Adipose tissue (tissue), 3 donors: ENCODE data around the gene PPP1R1C. TPM values are rescaled to one million over a fixed set of nuclear protein-coding genes. Genes with fewer than 3 reads are reported as not detected.

Source experiments
- H3K27ac ChIP-seq: one replicate; pipeline ENCODE4 v1.5.1; 2013; ENCODE audit warnings: low read depth, low read length
- WGBS, 3 donors: extraction: QIAGEN DNeasy Blood & Tissue Kit; methylation state at CpG; one replicate each; pipeline ENCODE4 v1.1.7; 2013; 5-methylcytosine and 5-hydroxymethylcytosine counted together
- polyA plus RNA-seq, 3 donors: library from polyadenylated mRNA; stranded (reverse); fragments of 200-250 nt; gene quantifications; one replicate each; pipeline ENCODE4 v1.2.3, GENCODE V29; 2013
- donor health status: healthy with polysubstance abuse.
- donor health status: Bipolar disorder and iron deficiency.
- donor health status: healthy.

Gene PPP1R1C
- polyA plus RNA-seq, 3 donors: 0.28 to 0.85 (median 0.45) TPM

- H3K27ac ChIP-seq: no peak overlapping the region
These were observed 147.0 kb downstream of the PPP1R1C start for GRCh38 chr2:182132605-182133004.

DNA sequence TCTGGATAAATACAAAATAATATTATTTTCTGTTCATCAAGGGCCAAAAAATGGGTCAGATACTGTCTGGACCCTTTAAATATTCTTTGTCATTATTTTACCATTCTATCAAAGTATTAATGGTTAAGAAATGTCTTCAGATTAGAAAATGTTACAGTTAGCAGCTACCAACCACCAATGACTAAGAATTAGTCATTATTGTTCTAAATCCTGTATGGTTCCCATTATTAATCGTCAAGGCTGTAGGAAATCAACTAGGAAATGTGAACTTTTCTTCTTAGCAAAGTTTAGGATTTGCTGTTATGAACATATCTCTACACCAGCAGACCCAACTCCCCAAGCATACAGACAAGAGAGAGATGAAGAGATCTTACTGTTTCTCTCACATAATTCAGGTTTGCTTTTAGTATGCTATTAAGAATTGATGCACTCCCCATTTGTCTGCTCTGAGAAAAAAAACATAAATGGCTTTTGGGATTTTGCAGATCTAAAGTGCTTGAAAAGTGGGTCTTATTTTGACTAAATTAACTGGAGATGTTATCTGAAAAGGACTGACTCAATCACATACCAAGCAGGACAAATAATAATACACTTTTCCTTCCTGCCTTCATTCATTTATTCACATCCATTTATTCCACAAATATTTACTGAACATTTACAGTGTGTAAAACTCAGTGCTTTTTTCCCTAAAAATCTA is 147.7 kb downstream of the PPP1R1C start:
- WGBS, 3 donors: 70 to 76% (median 74%) methylated on average over 1 of the region's 1 CpG
- H3K27ac ChIP-seq: no peak overlapping the region

DNA sequence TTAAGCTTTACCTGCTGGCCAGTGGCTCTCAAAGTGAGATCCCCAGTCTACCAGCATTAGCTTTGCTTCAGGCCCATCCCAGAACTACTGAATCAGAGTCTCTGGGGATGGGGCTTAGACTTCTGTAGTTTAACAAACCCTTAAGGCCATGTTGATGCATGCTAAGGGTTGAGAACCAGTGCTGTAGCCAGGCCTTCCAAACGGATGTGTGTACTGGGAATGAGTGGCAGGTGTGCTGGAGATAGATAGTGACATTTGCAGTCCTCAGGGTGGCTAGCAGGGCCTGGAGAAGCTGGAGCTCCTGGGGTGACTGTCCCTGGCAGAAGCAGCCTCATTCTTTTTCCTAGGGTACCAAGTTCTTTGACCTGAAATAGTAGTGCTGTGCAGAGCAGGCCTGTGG is 148.5 kb downstream of the PPP1R1C start:
- no peak overlapping the region for H3K27ac ChIP-seq
- WGBS, 3 donors: 55 to 68% (median 65%) methylated on average over 1 of the region's 1 CpG

DNA sequence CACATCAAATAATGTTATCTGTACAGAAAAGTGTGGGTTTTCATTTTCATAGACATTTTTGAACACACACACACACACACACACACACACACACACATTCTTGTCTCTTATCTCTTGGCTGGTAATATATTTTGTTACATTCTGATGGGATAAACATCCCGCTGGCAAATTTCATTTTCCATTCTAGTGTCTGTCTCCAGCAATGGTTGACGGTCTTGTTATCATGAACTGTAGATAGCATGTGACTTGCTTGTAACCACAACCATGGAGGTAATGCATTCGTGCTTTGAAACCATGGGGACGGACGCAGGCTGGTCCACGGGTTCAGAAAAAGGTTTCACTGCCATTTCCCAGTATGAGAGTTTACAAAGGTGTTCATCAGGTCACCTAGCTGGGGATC is 156.4 kb downstream of the PPP1R1C start:
- no peak overlapping the region for H3K27ac ChIP-seq
- 65 to 80% (median 78%) methylated on average over 6 of the region's 6 CpGs for WGBS, 3 donors

DNA sequence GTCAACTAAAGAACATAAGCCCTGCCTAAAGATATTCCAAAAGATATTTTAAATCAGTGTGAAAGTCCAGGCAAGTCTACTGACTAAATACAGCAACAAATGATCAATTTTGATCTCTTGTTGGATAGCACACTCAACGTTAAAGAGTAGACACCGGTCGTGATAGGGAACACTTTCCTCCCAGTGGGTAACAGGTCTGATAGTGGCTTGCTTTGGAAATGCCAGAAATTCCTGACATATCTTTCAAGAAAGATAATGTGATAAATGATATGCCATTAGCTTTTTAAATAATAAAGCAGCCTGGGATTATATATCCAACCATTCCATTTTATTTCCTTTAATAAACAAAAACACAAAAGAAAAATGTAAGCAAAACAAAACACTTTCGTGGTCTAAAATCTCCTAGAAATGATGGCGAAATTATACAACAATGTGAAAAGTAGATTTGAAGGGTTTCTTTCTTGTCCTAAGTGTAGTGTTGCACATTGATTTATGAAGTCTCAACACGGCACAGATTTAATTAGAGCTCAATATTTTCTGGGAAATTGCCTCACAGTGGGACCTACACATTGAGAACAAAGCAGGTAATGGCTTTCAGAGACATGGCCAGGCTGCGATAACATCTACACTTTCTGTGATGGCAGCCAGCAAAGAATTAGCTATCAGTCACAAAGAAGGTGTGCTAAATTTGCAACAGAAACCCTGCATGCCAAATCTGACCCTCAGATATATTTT is 158.6 kb downstream of the PPP1R1C start:
- 60 to 74% (median 72%) methylated on average over 7 of the region's 7 CpGs for WGBS, 3 donors
- H3K27ac ChIP-seq: no peak overlapping the region

GRCh38 chr2:182144776-182145165 is 159.1 kb downstream of the PPP1R1C start:
- 57 to 62% (median 58%) methylated on average over 1 of the region's 1 CpG for WGBS, 3 donors
- H3K27ac ChIP-seq: no peak overlapping the region

DNA sequence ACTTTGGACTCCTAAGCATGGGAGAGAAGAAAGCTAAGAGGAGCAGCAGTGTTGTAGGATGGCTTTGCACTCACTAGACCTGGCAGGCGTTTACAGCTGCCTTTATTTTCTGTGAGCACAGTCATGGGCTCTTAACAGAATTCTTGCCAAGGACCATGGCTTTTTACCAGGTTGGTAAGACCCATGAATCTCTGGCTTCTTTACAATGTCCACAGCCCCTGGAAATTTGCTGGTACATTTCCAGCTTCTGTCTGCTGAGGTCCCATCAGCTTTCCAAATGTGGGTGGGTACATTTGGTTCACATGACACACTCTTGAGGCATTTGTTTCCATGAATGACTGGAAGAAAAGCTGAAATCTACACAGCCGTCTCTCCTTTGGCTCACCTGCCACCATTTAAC is 162.7 kb downstream of the PPP1R1C start:
- WGBS, 3 donors: 47 to 72% (median 71%) methylated on average over 2 of the region's 2 CpGs
- no peak overlapping the region for H3K27ac ChIP-seq

DNA sequence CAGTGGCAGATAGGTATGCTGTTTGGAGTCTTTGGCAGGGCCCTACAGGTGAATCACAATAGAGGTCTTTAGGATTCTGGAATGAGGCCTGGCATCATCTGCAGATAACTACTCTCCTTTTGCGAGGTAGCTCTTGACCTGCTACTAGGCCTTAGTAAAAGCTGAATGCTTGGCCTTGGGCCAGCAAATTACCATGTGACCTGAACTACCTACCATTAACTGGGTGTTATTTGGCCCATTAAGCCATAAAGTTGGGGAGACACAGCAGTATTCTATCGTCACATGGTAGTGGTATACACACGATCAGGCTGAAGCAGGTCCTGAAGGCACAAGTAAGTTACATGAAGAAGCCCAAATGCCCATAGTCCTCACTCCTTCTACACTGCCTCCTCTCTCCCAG is 178.2 kb downstream of the PPP1R1C start:
- WGBS, 3 donors: 91 to 95% (median 95%) methylated on average over 3 of the region's 3 CpGs
- H3K27ac ChIP-seq: no peak overlapping the region

GRCh38 chr2:182164686-182165085 is 179.0 kb downstream of the PPP1R1C start:
- WGBS, 3 donors: 74 to 83% (median 80%) methylated on average over 1 of the region's 1 CpG

DNA sequence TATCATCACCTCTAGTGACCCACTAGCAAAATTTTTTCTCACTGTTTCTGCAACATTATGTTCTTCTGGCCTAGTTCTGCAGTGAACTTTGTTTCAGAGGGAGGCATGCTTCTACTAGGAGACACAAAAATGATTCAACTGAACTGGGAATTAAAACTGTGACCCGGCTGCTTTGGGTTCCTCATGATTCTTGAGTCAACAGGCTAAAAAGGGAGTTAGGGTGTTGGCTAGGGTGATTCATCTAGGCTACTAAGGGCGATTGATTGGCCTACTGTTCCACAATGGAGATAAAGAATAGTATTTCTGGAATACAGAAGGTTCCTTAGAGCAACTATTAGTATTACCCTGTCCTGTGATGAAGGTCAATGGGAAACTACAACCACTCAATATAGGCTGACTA is 179.5 kb downstream of the PPP1R1C start:
- 68 to 86% (median 77%) methylated on average over 2 of the region's 2 CpGs for WGBS, 3 donors
- H3K27ac ChIP-seq: no peak overlapping the region

More at GRCh38 chr2:182164686-182165085, 179.0 kb downstream of the PPP1R1C start:
- H3K27ac ChIP-seq: no peak overlapping the region

GRCh38 chr2:182166406-182166805 is 180.8 kb downstream of the PPP1R1C start:
- no peak overlapping the region for H3K27ac ChIP-seq
- 81 to 88% (median 87%) methylated on average over 2 of the region's 2 CpGs for WGBS, 3 donors

DNA sequence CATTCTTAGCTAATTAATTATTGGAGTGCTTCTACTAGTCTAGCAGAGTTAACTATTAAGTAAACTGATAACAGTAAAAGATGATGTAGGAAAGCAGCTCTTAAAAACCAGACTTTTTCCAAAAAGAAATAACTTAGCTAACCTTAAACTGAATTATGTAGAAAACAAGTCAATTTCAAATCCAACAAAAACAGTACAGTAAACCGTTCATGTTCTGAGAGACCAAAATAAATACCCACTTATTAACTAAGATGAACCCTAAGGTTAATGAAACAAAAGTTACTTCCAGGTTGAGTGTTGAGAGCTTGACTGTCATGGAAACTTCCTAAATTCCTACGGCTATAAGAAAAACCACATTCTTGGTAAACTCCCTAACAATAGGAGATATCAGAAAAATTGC is 181.2 kb downstream of the PPP1R1C start:
- no peak overlapping the region for H3K27ac ChIP-seq
- WGBS, 3 donors: 68 to 83% (median 69%) methylated on average over 2 of the region's 2 CpGs

Other genes with a start within 250 kb of the PPP1R1C start
- 10 to 100 TPM; 39.3 to 94.1 (median 42.4) TPM for gene ITPRID2, start 94.1 kb upstream of the PPP1R1C start, polyA plus RNA-seq